AG10803 (cell line): ENCODE measurements around the gene RAP1A.

Experiments used
- DNase-seq: peaks from one replicate; pipeline ENCODE4 v3.0.0; 2010; ENCODE audit warnings: low read depth
- H3K4me3 ChIP-seq: 2 replicates; pipeline ENCODE4 v1.5.1; 2011; ENCODE audit warnings: mild to moderate bottlenecking, low read length, control low read depth
- TF ChIP-seq, protein P1 (sequence below): conservative IDR thresholded peaks from 2 replicates; pipeline ENCODE4 v1.5.1; 2011; ENCODE audit warnings: mild to moderate bottlenecking, low read length, control low read depth, inconsistent platforms

The RAP1A gene

DNA sequence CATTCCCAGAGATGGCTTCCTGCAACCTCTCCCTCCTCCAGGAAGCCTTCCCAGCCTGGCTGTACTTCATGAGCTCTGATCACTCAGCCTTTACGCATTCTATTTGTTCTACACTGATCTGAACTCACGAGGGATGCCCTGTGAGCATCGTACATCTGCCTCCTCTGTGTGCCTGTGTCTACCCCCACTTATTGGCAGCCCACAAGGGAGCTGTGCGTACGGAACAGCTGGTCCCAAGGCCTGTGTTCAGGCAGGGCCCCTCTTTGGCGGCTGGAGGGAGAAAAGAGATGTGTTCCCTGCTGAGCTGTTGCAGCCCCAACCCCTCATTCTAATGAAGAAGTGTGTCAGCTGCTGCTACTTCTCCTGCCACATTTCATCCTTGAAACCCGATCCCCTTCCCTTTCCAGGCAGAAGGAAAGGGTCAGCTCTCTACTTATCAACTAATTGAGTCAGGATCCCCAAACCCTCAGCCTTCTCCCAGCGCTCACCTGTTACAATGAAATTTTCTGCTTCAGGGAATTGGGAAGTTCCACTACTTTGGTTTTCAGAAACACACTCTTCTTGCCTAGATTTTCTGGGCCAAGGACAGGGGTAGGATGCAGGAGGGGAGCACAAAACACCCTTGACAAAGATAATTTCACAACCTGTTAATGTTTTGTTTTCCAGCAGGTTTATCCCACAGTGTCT is 116.4 kb downstream of the RAP1A start:
- H3K4me3 ChIP-seq, result no peak overlapping the region
- TF ChIP-seq, protein P1, sequence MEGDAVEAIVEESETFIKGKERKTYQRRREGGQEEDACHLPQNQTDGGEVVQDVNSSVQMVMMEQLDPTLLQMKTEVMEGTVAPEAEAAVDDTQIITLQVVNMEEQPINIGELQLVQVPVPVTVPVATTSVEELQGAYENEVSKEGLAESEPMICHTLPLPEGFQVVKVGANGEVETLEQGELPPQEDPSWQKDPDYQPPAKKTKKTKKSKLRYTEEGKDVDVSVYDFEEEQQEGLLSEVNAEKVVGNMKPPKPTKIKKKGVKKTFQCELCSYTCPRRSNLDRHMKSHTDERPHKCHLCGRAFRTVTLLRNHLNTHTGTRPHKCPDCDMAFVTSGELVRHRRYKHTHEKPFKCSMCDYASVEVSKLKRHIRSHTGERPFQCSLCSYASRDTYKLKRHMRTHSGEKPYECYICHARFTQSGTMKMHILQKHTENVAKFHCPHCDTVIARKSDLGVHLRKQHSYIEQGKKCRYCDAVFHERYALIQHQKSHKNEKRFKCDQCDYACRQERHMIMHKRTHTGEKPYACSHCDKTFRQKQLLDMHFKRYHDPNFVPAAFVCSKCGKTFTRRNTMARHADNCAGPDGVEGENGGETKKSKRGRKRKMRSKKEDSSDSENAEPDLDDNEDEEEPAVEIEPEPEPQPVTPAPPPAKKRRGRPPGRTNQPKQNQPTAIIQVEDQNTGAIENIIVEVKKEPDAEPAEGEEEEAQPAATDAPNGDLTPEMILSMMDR, result no peak
- DNase-seq, result no peak

DNA sequence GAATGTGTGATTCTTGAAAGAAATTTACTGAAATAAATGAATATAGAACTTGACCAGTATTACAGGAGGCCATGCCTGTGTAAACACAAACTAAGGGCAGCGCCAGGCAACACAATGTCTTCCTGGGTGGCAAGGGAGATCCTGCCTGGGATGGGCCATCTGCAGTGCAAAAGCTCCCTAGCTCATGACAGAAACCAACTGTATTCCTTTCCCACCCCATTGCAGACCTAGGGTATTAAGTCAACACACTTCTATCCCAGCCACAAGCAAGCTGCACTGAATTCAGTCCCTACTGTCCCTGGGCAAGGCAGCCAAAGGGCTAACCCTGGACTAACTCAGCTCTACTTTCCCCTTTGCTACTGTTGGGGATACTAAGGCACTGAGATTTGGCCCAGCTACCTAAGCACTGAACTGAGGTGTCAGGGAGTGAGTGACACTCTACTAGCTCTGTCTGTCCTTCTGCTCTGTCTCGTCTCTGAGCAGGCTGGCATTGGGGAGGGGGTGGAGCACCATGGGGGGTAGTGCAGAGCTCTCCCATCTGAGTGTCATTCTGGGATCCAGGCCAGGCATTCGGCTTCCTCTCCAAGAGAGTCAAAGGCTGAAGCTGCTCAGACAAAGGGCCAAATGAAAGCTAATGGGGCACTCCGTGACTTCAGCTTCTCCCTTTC is 117.1 kb downstream of the RAP1A start:
- DNase-seq, result no peak
- H3K4me3 ChIP-seq, result no peak overlapping the region
- TF ChIP-seq, protein P1, result no peak

DNA sequence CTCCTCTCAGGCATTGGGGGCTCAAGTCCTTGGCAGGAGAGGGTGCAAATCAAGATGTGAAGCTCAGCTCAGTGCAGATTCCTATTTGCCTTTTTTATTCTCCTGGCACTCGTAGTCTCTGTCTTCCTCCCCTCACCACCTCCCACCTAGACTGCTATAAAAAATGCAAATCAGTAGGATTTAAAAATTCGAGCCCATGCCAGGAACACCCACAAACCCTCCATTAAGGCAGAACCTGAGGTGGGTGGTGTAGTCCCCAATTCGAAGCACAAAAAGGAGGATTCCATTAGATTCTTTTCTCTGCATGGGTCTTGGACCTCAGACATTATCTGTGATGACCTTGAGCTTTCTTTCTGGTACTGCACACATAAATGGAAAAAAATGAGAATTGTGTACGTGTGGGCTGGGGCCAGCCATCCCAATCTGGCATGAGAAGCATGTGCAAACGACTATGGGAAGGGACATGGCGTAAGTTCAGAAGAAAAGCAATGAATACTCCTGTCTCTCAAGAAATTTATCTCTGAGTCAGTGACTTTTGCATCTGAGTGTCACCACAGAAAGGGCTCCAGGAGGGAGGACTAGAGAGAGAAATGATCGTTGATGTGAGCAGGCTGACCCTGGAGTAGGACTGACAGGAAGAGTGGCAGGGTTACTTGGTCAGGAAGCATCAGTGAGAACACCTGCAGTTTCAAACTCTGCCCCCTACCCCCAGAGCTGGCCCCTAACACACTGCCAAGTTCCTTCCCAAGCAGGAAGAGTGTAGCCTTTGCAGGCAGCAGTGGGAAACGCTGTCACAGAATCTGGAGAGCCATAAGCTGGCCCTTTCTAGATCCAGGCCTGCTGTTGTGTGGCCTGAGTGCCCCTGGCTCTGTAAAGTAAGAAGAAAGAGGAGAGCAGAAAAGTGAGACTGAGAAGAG is 117.9 kb downstream of the RAP1A start:
- no peak for DNase-seq
- H3K4me3 ChIP-seq, result peak overlapping the region; percentile 67
- TF ChIP-seq, protein P1, result no peak

GRCh38 chr1:111738133-111738435 is 118.5 kb downstream of the RAP1A start:
- TF ChIP-seq, protein P1, result no peak
- no peak for DNase-seq
- peak overlapping the region; percentile 67 for H3K4me3 ChIP-seq

DNA sequence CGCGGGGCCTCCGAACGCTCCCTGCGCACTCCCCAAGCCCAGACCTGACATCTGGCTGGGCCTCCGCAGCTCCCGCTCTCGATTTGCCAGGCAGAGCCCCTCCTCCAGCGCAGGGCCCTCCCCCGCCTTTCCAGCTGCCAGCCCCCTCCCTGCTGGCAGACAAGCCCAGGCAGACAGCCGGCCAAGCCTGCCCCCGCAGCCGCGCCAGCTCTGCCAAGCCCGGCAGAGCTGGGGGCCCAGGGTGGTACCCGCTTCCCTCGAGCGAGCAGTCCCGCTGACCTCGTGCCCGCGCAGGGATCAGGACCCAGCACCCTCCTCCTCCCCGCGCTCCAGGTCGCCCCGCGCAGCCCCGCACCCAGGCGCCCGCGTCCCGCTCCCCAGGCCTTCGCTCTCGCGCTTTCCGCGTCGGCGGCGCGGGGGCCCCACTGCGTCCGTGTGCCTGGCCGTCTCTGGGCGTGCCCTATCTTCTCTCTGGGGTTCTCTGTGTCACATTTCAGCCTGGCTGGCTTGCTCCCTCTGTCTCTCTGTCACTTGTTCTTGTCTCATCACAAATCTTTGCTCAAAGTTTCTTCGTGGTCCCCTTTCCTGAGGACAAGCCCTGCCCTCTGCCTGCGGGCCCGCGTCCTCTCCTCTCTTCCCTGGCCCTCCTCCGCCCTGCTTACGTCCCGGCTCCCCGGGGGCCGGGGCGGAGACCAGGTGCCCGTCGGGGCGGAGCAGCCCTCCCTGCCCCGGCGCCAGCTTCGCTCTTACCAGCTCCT is 119.0 kb downstream of the RAP1A start:
- peak; percentile 49 for DNase-seq
- peak overlapping the region; percentile 67 for H3K4me3 ChIP-seq
- TF ChIP-seq, protein P1, result no peak

GRCh38 chr1:111739194-111739924 is 119.8 kb downstream of the RAP1A start, which contains the start of gene INKA2:
INKA2 (minus strand) TSS chr1:111739395; CDS start chr1:111739242, 153 bp downstream.
- TF ChIP-seq, protein P1, result no peak
- peak; percentile 78 for DNase-seq
- peak within 1 kb of the TSS; percentile 67 for H3K4me3 ChIP-seq
